Inflammatory macrophage (primary cell): ENCODE data around the gene LRRC74B.

Experiments used
- DNase-seq, 2 donors: peaks; one replicate each; pipeline ENCODE4 v3.0.0-alpha.2; 2020 to 2022

LRRC74B gene

DNA sequence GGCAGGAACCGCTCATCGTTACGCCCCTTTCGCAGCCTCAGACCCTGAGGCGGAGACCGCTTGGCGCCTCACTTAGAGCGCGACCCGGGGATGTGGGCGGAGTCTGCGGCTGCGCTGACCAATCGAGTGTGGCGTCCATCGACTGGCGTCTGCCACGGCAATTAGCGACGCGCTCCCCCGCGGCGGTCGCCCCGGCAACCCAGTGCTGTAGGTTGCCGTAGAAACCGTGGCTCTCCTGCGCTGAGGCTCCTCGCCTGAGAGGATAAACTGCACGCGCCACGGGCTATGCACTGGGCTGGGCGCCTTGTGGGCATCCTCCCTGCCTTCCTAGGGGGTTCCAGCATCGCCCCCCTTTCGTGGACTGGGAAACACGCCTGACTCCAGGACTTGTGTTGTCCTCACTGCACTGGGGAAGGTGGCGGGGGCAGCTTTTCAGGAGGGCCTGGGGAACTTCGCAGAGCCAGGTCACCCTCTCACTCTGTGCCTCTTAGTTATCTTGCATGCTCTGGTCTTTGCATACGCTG lies 31.5 kb upstream of the LRRC74B start:
- DNase-seq = peak; percentile 74 to 86

DNA sequence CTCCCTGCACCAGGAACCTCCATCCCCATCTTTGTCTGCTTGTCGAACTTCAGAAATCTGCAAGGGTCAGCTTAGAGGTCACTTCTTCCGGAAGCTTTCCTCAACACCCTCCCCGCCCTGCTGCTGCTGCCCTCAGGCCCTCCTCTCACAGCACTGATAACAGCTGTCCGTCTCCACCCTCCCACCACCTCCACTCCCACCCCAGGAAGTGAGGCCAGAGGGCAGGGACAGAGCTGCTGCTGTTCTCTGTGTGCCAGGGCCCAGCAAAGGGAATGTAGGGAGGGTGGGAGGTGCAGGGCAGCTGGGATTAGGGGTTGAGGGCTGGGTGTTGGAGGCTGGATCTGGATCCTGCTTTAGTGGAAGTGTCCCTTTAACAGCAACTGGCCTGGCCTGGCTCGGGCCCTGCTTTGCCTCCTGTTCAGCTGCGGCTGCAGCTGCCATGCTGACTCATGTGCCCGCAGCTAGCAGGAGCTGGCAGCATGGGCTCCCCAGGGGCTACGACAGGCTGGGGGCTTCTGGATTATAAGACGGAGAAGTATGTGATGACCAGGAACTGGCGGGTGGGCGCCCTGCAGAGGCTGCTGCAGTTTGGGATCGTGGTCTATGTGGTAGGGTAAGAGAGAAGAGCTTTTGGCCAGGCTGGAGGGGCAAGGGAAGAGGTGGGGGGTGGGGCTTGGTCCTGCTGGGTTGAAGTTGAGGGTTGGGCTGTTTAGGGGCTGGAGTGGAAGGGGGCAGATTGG lies 30.9 kb upstream of the LRRC74B start, which contains the start of gene P2RX6:
Gene P2RX6 (plus strand): TSS at position 440 of the 740 bp plus-strand sequence. CDS start 10 bp downstream, at position 450.
- DNase-seq = peak; percentile 41 to 74

DNA sequence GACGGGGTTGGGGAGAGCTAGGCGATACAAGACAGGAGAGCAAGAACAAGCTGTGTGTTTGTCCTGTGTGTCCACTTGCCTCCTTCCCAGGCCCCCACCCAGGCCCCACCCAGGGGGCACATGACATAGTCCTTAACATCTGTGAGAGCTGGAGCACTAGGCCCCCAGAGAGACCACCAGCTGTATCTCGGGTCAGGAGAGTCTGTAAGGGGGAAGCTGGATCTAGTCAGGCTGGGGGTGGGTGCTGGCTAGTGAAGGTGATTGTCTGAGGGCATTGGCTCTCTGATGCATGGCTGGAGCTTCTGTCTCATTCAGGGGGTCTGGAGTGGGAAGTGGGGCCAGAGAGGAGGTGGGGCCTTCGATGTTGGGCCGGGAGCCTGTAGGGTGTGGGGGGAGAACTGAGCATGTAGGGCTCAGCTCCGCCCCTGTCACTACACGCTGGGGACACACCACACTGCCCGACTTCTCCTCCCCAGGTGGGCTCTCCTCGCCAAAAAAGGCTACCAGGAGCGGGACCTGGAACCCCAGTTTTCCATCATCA lies 30.2 kb upstream of the LRRC74B start:
- no peak for DNase-seq

- DNase-seq = no peak
These were observed 28.9 kb upstream of the LRRC74B start for GRCh38 chr22:21016644-21017420.

DNA sequence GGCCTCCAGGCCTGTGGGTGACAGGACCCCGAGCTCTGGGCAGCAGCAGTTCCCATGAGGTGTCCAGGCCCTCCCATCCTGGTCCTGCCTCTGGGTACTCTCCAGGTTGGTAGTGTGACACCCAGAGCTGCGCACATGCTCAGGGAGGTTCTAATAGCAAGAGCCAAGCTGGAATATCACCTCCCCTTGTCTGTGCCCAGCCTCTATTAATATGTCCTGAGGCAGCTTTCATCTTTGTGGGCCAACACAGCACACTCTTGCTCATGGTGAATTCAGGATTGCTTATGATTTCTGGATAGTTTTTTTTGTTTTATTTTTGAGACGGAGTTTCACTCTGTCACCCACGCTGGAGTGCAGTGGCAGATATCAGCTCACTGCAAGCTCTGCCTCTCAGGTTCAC lies 27.4 kb upstream of the LRRC74B start:
- DNase-seq = no peak

GRCh38 chr22:21020802-21021429 lies 24.8 kb upstream of the LRRC74B start:
- no peak for DNase-seq

DNA sequence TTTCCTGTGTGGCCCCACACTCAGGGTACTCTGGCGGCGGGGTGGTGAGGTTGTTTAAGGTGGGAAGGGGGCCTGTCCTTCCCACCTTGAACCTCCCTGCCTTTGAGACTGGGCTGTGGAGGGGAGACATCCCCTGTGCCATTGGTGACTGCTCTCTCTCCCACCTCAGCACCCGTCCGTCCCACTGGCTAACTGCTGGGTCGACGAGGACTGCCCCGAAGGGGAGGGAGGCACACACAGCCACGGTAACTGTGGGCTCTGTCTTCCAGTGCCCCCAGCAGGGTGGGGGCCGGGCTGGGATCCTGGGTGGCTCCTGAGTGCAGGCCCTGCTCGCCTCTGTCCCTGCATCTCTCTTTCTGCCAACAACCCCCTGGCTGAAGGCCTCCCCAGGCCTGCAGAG lies 23.2 kb upstream of the LRRC74B start:
- DNase-seq = no peak

DNA sequence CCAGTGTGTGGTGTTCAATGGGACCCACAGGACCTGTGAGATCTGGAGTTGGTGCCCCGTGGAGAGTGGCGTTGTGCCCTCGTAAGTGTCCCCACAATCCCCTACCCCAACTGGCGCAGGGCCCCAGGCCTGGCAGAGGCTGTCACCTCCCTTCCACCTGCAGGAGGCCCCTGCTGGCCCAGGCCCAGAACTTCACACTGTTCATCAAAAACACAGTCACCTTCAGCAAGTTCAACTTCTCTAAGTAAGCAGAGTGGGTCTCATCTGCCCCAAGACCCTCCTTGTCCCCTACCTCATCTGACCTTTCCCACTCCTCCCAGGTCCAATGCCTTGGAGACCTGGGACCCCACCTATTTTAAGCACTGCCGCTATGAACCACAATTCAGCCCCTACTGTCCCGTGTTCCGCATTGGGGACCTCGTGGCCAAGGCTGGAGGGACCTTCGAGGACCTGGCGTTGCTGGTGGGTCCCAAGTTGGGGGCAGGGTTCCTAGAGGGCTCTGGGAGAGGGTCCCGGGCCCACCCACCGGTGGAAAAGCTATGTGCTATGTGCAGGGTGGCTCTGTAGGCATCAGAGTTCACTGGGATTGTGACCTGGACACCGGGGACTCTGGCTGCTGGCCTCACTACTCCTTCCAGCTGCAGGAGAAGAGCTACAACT lies 22.7 kb upstream of the LRRC74B start:
- DNase-seq = no peak

GRCh38 chr22:21025266-21025665 lies 20.5 kb upstream of the LRRC74B start:
- DNase-seq = no peak

DNA sequence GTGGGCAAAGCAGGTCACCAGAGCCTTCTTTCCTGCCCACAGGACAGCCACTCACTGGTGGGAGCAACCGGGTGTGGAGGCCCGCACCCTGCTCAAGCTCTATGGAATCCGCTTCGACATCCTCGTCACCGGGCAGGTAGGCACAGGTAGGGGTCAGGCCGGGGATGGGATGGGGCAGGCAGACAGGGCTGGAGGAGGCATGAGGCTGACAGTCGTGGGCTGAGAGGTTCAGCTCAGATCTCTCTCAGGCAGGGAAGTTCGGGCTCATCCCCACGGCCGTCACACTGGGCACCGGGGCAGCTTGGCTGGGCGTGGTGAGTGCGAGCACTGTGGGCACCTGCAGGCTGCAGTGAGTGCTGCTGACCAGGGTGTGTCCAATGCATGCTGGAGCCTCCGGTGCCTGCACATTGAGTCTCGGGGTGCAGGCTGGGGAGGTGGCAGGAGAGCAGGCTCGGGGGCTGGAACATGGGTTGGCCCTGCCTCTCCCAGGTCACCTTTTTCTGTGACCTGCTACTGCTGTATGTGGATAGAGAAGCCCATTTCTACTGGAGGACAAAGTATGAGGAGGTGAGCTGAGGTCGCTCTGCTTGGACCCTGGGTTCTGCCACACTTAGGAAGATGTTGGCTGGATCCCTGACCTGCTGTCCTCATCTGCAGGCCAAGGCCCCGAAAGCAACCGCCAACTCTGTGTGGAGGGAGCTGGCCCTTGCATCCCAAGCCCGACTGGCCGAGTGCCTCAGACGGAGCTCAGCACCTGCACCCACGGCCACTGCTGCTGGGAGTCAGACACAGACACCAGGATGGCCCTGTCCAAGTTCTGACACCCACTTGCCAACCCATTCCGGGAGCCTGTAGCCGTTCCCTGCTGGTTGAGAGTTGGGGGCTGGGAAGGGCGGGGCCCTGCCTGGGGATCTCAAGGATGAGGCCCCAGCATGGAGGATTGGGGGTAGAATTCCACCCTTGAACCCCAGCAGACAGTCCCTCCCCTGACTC lies 19.7 kb upstream of the LRRC74B start:
- DNase-seq = no peak

- DNase-seq = no peak
These were observed 18.7 kb upstream of the LRRC74B start for GRCh38 chr22:21026783-21027692.

- DNase-seq = no peak
These were observed 17.2 kb upstream of the LRRC74B start for GRCh38 chr22:21028277-21029251.

GRCh38 chr22:21029486-21030025 lies 16.2 kb upstream of the LRRC74B start:
- no peak for DNase-seq

GRCh38 chr22:21030032-21030431 lies 15.7 kb upstream of the LRRC74B start:
- no peak for DNase-seq

- DNase-seq = no peak
These were observed 14.9 kb upstream of the LRRC74B start for GRCh38 chr22:21030621-21031544.

GRCh38 chr22:21031545-21032036 lies 14.2 kb upstream of the LRRC74B start:
- no peak for DNase-seq
